Suprapubic skin (tissue), 4 donors: ENCODE data around the gene CAMK2A. TPM values are rescaled to one million over a fixed set of nuclear protein-coding genes. Genes with fewer than 3 reads are reported as not detected.
"Not testable (repeated sequence)": the region's sequence is repeated elsewhere in the genome, so short reads cannot be mapped to it uniquely, and the experiment has no call there.

Experiments used
- DNase-seq, 2 donors: peaks; one replicate each; pipeline ENCODE4 v3.0.0-alpha.2; 2019; ENCODE audit warnings: low spot score in 2 of 2
- H3K27ac ChIP-seq: fragments of 200-600 bp; sonication (generic); one replicate; pipeline ENCODE4 v1.5.1; 2019
- H3K27me3 ChIP-seq: fragments of 200-600 bp; sonication (generic); one replicate; pipeline ENCODE4 v1.5.1; 2019
- H3K36me3 ChIP-seq: fragments of 200-600 bp; sonication (generic); one replicate; pipeline ENCODE4 v1.5.1; 2019
- H3K4me1 ChIP-seq: fragments of 200-600 bp; sonication (generic); one replicate; pipeline ENCODE4 v1.5.1; 2019
- H3K4me3 ChIP-seq: fragments of 200-600 bp; sonication (generic); one replicate; pipeline ENCODE4 v1.5.1; 2019; ENCODE audit warnings: mild to moderate bottlenecking
- H3K9me3 ChIP-seq: fragments of 200-600 bp; sonication (generic); one replicate; pipeline ENCODE4 v1.5.1; 2019
- CTCF ChIP-seq, 2 donors: fragments of 200-600 bp in 1 of 2; fragments of 450-650 bp in 1 of 2; sonication (generic) in 1 of 2; IDR thresholded peaks; one replicate each; pipeline ENCODE4 v1.5.1; 2016 to 2019; ENCODE audit warnings: antibody characterized with exemption in 2 of 2, mild to moderate bottlenecking in 1 of 2, moderate library complexity in 1 of 2
- EP300 ChIP-seq: sonication (generic); formaldehyde crosslinking; IDR thresholded peaks from one replicate; pipeline ENCODE4 v1.6.1; 2017; ENCODE audit warnings: antibody characterized with exemption
- POLR2A ChIP-seq, 2 donors: fragments of 450-650 bp; IDR thresholded peaks; one replicate each; pipeline ENCODE4 v1.6.1; 2017; ENCODE audit warnings: antibody characterized with exemption in 2 of 2, mild to moderate bottlenecking in 2 of 2, moderate library complexity in 2 of 2
- POLR2AphosphoS5 ChIP-seq, 3 donors: sonication (generic); formaldehyde crosslinking; IDR thresholded peaks; one replicate each; pipeline ENCODE4 v1.6.1; 2017; ENCODE audit warnings: antibody characterized with exemption in 3 of 3
- WGBS: methylation state at CpG from one replicate; pipeline ENCODE4 v1.1.5; 2018; 5-methylcytosine and 5-hydroxymethylcytosine counted together
- total RNA-seq, 4 donors: library from RNA; depleted of rRNA; stranded (reverse); fragments of >200 nt; gene quantifications; one replicate each; pipeline ENCODE4 v1.1.0, GENCODE V29; 2016

Gene CAMK2A
- total RNA-seq, 4 donors from 2014 or later: 0.26 to 0.64 TPM; not detected in 2

- Histone ChIP-seq H3K4me3 (no peak overlapping the region), H3K27me3 (no peaks in the 10 kb centered on the region), H3K36me3 (no peaks in the 10 kb centered on the region), H3K4me1 (no peaks in the 10 kb centered on the region), H3K9me3 (no peaks in the 10 kb centered on the region), H3K27ac (no peak overlapping the region)
- TF ChIP-seq POLR2A (IDR thresholded peaks at IDR 0.05): no peak
- no peak for TF ChIP-seq EP300
- TF ChIP-seq CTCF (IDR thresholded peaks at IDR 0.05): no peak
- no peak for TF ChIP-seq POLR2AphosphoS5 (IDR thresholded peaks at IDR 0.05)
- 82% methylated on average over 5 of the region's 5 CpGs for WGBS
- no peak for DNase-seq
Observed at GRCh38 chr5:150235500-150235854, 54.1 kb downstream of the CAMK2A start.

GRCh38 chr5:150234576-150235499, 54.7 kb downstream of the CAMK2A start:
- no peak overlapping the region for H3K4me3 ChIP-seq
- H3K36me3 ChIP-seq: no peaks in the 10 kb centered on the region
- TF ChIP-seq EP300: no peak
- TF ChIP-seq POLR2AphosphoS5 (IDR thresholded peaks at IDR 0.05): no peak
- TF ChIP-seq POLR2A (IDR thresholded peaks at IDR 0.05): no peak
- no peak for TF ChIP-seq CTCF (IDR thresholded peaks at IDR 0.05)
- H3K9me3 ChIP-seq: no peaks in the 10 kb centered on the region
- no peaks in the 10 kb centered on the region for H3K4me1 ChIP-seq
- 83% methylated on average over 5 of the region's 5 CpGs for WGBS
- no peaks in the 10 kb centered on the region for H3K27me3 ChIP-seq
- no peak overlapping the region for H3K27ac ChIP-seq
- no peak for DNase-seq

- H3K36me3 ChIP-seq, H3K27ac ChIP-seq, DNase-seq, H3K27me3 ChIP-seq, H3K4me1 ChIP-seq, H3K9me3 ChIP-seq, H3K4me3 ChIP-seq: not testable (repeated sequence)
- 96% methylated on average over 5 of the region's 5 CpGs for WGBS
Observed at GRCh38 chr5:150233706-150234105, 55.9 kb downstream of the CAMK2A start.

- Histone ChIP-seq H3K36me3 (no peaks in the 10 kb centered on the region), H3K4me1 (no peaks in the 10 kb centered on the region), H3K9me3 (no peaks in the 10 kb centered on the region), H3K27me3 (no peaks in the 10 kb centered on the region), H3K27ac (no peak overlapping the region), H3K4me3 (no peak overlapping the region)
- TF ChIP-seq CTCF (IDR thresholded peaks at IDR 0.05): no peak
- no peak for TF ChIP-seq POLR2A (IDR thresholded peaks at IDR 0.05)
- no peak for TF ChIP-seq EP300
- no peak for TF ChIP-seq POLR2AphosphoS5 (IDR thresholded peaks at IDR 0.05)
- 88% methylated on average over 7 of the region's 7 CpGs for WGBS
- no peak for DNase-seq
Observed at GRCh38 chr5:150230842-150231241, 58.7 kb downstream of the CAMK2A start.

GRCh38 chr5:150229571-150229970, 60.0 kb downstream of the CAMK2A start:
- no peak for TF ChIP-seq POLR2A (IDR thresholded peaks at IDR 0.05)
- TF ChIP-seq CTCF (IDR thresholded peaks at IDR 0.05): no peak
- no peak for TF ChIP-seq EP300
- no peak for TF ChIP-seq POLR2AphosphoS5 (IDR thresholded peaks at IDR 0.05)

More at GRCh38 chr5:150229571-150229970, 60.0 kb downstream of the CAMK2A start:
- Histone ChIP-seq H3K4me3 (no peak overlapping the region), H3K27me3 (no peaks in the 10 kb centered on the region), H3K9me3 (no peaks in the 10 kb centered on the region), H3K36me3 (no peaks in the 10 kb centered on the region), H3K4me1 (no peaks in the 10 kb centered on the region), H3K27ac (no peak overlapping the region)
- 90% methylated on average over 3 of the region's 3 CpGs for WGBS
- no peak for DNase-seq
